HG03280 (cell line): ENCODE measurements around the gene DGKG.
A peak's percentile ranks its signal among the peaks of the same experiment; 100 is the strongest.

ENCODE experiments used
- ATAC-seq: cut with Tn5 transposase; IDR thresholded peaks from one replicate; pipeline ENCODE4 v1.9.1; 2021; ENCODE audit warnings: mild to moderate bottlenecking, moderate library complexity; ENCODE audit not compliant: unreplicated experiment

Gene DGKG

GRCh38 chr3:186181901-186182300, 180.1 kb downstream of the DGKG start:
- ATAC-seq: no peak

GRCh38 chr3:186180891-186181481, 181.0 kb downstream of the DGKG start:
- ATAC-seq: no peak

GRCh38 chr3:186180151-186180550, 181.9 kb downstream of the DGKG start:
- ATAC-seq: no peak

GRCh38 chr3:186178412-186178811, 183.6 kb downstream of the DGKG start:
- ATAC-seq: no peak

- no peak for ATAC-seq
Observed at GRCh38 chr3:186176373-186176990, 185.6 kb downstream of the DGKG start.

- ATAC-seq: no peak
Observed at GRCh38 chr3:186173224-186173815, 188.7 kb downstream of the DGKG start.

- ATAC-seq: no peak
Observed at GRCh38 chr3:186172353-186172752, 189.7 kb downstream of the DGKG start.

- ATAC-seq: no peak
Observed at GRCh38 chr3:186171521-186171920, 190.5 kb downstream of the DGKG start.

GRCh38 chr3:186170516-186170915, 191.5 kb downstream of the DGKG start:
- ATAC-seq: no peak

- no peak for ATAC-seq
Observed at GRCh38 chr3:186169379-186169778, 192.7 kb downstream of the DGKG start.

- ATAC-seq: no peak
Observed at GRCh38 chr3:186168976-186169375, 193.1 kb downstream of the DGKG start.

GRCh38 chr3:186167646-186168395, 194.2 kb downstream of the DGKG start:
- ATAC-seq: no peak

GRCh38 chr3:186166491-186167288, 195.3 kb downstream of the DGKG start:
- ATAC-seq: no peak

- ATAC-seq: no peak
Observed at GRCh38 chr3:186166036-186166435, 196.0 kb downstream of the DGKG start.

- ATAC-seq: no peak
Observed at GRCh38 chr3:186165331-186165730, 196.7 kb downstream of the DGKG start.

GRCh38 chr3:186164696-186165095, 197.3 kb downstream of the DGKG start:
- no peak for ATAC-seq

- ATAC-seq: no peak
Observed at GRCh38 chr3:186162221-186162620, 199.8 kb downstream of the DGKG start.

- ATAC-seq: no peak
Observed at GRCh38 chr3:186160691-186161243, 201.3 kb downstream of the DGKG start.

GRCh38 chr3:186154641-186155040, 207.4 kb downstream of the DGKG start:
- ATAC-seq: no peak

GRCh38 chr3:186152889-186153292, 209.1 kb downstream of the DGKG start:
- ATAC-seq: peak; percentile 93

GRCh38 chr3:186152361-186152798, 209.7 kb downstream of the DGKG start:
- peak; percentile 6 for ATAC-seq
